GM12891 (cell line): ENCODE data around the gene ARHGAP26.

Experiments
- POLR2A ChIP-seq: IDR thresholded peaks from 2 replicates; pipeline ENCODE4 v1.6.1; 2011; ENCODE audit warnings: low read depth, low read length, control low read depth
- POLR2AphosphoS5 ChIP-seq: IDR thresholded peaks from 2 replicates; pipeline ENCODE4 v1.6.1; 2011; ENCODE audit warnings: low read depth, low read length, control low read depth
- POU2F2 ChIP-seq: IDR thresholded peaks from 2 replicates; pipeline ENCODE4 v1.6.1; 2011; ENCODE audit warnings: low read depth, mild to moderate bottlenecking, control low read depth, low read length, moderate library complexity
- SPI1 ChIP-seq: IDR thresholded peaks from 2 replicates; pipeline ENCODE4 v1.6.1; 2011; ENCODE audit warnings: low read depth, low read length, control low read depth
- TAF1 ChIP-seq: IDR thresholded peaks from 2 replicates; pipeline ENCODE4 v1.6.1; 2011; ENCODE audit warnings: low read depth, low read length, control low read depth

DNA sequence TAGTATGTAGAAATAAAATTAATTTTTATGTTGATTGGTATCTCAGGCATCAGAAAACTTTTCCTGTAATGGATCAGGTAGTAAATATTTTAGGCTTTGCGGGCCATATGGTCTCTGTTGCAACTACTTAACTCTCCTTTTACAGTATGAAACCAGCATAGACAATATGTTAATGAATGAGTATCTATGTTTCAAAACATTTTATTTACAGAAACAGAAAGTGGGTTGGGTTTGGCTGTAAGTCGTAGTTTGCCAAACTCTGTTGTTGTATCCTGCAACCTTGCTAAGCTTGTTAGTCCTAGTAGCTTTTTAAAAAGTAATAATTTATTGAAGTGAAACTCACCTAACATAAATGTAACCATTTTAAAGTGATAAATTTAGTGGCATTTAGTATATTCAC, 501.3 kb downstream of the ARHGAP26 start:
- TF ChIP-seq POLR2A (no peak), POLR2AphosphoS5 (no peak), TAF1 (no peak), SPI1 (no peak), POU2F2 (no peak)
